GM20431 (cell line): ENCODE data around the gene ZNF783.
"Not testable (repeated sequence)": the region's sequence is repeated elsewhere in the genome, so short reads cannot be mapped to it uniquely, and the experiment has no call there.

Experiments
- in situ Hi-C: fragments of 300-500 bp; cut with MseI, MboI; formaldehyde crosslinking; loops from one replicate; pipeline ENCODE4 v1.15.0; 2020; ENCODE audit warnings: low sequenced_read_pairs; ENCODE audit not compliant: unreplicated experiment

The ZNF783 gene

GRCh38 chr7:149261829-149262617 lies at the start of gene ZNF783:
ZNF783 (plus strand) TSS chr7:149262196; CDS start chr7:149262334, 138 bp downstream.
- in situ Hi-C loops, result no loop called here

- in situ Hi-C loops, result no loop called here
Measured at GRCh38 chr7:149214020-149214720, 47.8 kb upstream of the ZNF783 start.

GRCh38 chr7:149216402-149216801 lies 45.6 kb upstream of the ZNF783 start:
- in situ Hi-C loops, result no loop called here

- in situ Hi-C loops, result no loop called here
Measured at GRCh38 chr7:149217570-149217969, 44.4 kb upstream of the ZNF783 start.

GRCh38 chr7:149218469-149219420 lies 43.3 kb upstream of the ZNF783 start:
- in situ Hi-C loops, result no loop called here

GRCh38 chr7:149220534-149220933 lies 41.5 kb upstream of the ZNF783 start:
- in situ Hi-C loops, result no loop called here

GRCh38 chr7:149223176-149223575 lies 38.8 kb upstream of the ZNF783 start:
- in situ Hi-C loops, result no loop called here

- in situ Hi-C loops, result no loop called here
Measured at GRCh38 chr7:149223761-149224160, 38.2 kb upstream of the ZNF783 start.

- in situ Hi-C loops, result no loop called here
Measured at GRCh38 chr7:149224352-149224751, 37.6 kb upstream of the ZNF783 start.

- in situ Hi-C loops, result no loop called here
Measured at GRCh38 chr7:149225106-149225505, 36.9 kb upstream of the ZNF783 start.

GRCh38 chr7:149225656-149226055 lies 36.3 kb upstream of the ZNF783 start:
- in situ Hi-C loops, result no loop called here

GRCh38 chr7:149226366-149226765 lies 35.6 kb upstream of the ZNF783 start:
- in situ Hi-C loops, result not testable (repeated sequence)

- in situ Hi-C loops, result no loop called here
Measured at GRCh38 chr7:149226840-149227494, 35.0 kb upstream of the ZNF783 start.

- in situ Hi-C loops, result no loop called here
Measured at GRCh38 chr7:149228831-149229471, 33.0 kb upstream of the ZNF783 start.

- in situ Hi-C loops, result no loop called here
Measured at GRCh38 chr7:149229526-149229925, 32.5 kb upstream of the ZNF783 start.

GRCh38 chr7:149232362-149232761 lies 29.6 kb upstream of the ZNF783 start:
- in situ Hi-C loops, result no loop called here

GRCh38 chr7:149233655-149234204 lies 28.3 kb upstream of the ZNF783 start:
- in situ Hi-C loops, result not testable (repeated sequence)

- in situ Hi-C loops, result no loop called here
Measured at GRCh38 chr7:149237502-149237901, 24.5 kb upstream of the ZNF783 start.

GRCh38 chr7:149238051-149238450 lies 23.9 kb upstream of the ZNF783 start:
- in situ Hi-C loops, result no loop called here
